ENCODE results near the gene RPTOR.
A peak's percentile ranks its signal among the peaks of the same experiment; 100 is the strongest.

Gene RPTOR

GRCh38 chr17:80892019-80892855, 347.6 kb downstream of the RPTOR start:
- peak; percentile 29 for DNase-seq (ENCODE audit: low spot score)

- no peak for DNase-seq (ENCODE audit: low spot score)
Observed at GRCh38 chr17:80892900-80893603, 348.4 kb downstream of the RPTOR start.

DNA sequence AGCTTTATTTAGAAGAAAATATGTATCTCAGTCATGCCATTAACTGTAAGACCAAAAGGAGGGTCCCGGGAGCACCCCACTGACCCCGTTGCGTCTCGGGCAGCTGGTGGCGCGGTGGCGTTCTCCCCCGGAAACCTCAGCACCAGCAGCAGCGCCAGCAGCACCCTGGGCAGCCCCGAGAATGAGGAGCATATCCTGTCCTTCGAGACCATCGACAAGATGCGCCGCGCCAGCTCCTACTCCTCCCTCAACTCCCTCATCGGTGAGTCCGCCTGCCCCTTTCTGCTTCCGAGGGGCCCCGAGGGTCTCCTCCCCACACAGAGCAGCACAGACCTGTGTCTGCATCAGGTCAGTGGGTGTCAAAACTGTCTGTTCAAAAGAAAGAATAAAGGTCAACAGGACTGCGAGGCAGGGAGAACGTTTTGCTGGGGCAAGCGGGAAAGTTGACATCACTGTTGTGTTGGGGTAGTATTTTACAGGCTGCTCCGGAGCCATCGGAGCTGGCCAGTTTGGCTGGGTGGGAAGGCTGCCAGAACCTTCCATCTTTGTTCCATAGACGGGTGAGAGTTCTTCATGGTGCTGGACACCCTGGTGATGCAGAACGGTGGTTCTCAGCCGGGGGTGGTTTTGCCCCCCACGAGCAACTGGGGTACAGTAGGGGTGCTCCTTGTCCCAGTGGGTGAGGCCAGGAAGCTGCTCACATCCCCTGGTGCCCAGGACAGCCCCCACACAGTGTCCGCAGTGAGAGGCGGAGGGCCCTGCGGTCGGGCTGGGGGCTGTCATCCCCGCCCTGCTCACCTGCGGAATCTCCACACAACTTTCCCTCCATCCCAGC, 349.2 kb downstream of the RPTOR start:
- DNase-seq (ENCODE audit: low spot score): no peak

DNA sequence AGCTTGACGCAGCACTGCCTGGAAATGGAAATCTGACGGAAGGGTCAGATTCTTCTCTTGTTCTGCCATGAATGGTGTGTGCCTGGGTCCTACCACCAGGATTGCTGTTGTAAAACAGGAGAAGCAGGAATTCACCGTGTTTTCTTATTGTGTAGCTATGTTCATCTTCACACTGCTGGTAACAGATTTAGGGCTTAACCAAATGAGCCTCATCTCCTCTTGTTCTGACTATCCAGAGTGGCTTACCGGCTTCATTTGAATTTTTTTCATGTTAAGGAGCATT, 349.7 kb downstream of the RPTOR start:
- no peak for DNase-seq (ENCODE audit: low spot score)

DNA sequence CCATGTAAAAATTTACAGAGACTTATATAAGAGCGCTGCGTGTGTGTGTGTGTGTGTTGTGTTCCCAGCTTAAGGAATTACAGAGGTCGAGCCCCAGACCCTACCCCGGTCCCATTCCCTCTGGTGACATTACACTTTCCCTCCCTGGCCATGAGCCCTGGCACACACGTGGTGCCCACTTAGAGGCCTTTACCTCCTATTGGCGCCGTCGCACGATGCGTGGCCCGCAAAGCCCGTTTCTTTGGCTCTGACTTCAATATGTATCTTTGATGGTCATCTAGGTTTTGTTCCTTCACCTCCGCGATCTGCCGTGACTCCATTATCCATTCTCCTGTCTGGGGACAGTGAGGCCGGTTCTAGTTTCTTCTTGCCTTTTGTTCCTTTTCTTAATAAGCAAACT, 350.1 kb downstream of the RPTOR start:
- no peak for DNase-seq (ENCODE audit: low spot score)

- DNase-seq (ENCODE audit: low spot score): no peak
Observed at GRCh38 chr17:80895366-80895765, 350.7 kb downstream of the RPTOR start.

- DNase-seq (ENCODE audit: low spot score): no peak
Observed at GRCh38 chr17:80898716-80899115, 354.1 kb downstream of the RPTOR start.

- no peak for DNase-seq (ENCODE audit: low spot score)
Observed at GRCh38 chr17:80899402-80900268, 355.0 kb downstream of the RPTOR start.

DNA sequence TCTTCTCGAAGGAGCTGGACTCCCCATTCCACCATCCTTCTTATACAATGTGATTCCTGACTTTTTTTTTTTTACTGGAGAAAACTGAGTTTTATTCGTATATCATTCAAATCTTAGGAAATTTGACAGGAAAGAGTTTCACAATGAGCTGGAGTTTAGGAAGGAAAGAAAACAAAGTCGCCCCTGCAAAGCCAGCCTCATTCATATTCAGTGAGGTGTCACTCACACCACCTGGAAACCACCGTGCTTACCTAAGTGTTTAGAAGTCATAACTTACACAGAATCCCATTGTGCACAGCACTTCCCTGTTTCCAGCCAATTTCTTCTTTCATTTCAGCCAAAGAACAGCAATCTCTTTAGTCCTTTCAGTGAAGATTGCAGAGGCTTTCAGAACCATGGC, 356.7 kb downstream of the RPTOR start:
- DNase-seq (ENCODE audit: low spot score): no peak

- no peak for DNase-seq (ENCODE audit: low spot score)
Observed at GRCh38 chr17:80902197-80902962, 357.7 kb downstream of the RPTOR start.

DNA sequence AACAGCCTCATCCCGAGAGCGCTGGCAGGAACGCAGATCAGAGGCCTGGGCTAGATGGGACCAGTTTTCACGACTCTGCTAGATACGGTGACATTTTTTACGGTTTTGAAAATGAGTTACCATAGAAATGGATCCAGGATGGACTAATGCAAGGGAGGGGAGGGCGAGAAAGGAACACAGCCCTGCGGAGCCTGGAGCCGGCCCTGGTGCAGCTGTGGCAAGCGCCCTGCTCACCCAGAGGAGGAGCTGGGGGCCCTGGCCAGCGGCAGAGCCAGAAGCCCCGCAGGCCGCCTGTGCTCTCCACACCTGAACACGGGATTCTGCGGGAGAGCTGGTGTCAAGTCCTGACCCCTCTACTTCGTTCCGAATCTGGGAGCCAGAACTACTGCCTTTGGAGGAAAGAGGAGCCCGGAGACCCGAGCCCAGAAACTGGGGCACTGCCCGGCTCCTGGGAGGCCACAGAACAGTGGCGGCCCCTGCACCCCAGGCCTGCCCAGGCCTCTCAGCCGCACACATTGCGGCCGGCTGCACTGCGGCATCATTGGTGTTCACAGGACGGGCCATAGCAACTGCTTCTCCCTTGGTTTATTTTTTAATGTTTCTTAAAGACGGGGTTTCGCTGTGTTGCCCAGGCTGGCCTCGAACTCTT, 358.4 kb downstream of the RPTOR start:
- no peak for DNase-seq (ENCODE audit: low spot score)

GRCh38 chr17:80904036-80904753, 359.6 kb downstream of the RPTOR start:
- no peak for DNase-seq (ENCODE audit: low spot score)

DNA sequence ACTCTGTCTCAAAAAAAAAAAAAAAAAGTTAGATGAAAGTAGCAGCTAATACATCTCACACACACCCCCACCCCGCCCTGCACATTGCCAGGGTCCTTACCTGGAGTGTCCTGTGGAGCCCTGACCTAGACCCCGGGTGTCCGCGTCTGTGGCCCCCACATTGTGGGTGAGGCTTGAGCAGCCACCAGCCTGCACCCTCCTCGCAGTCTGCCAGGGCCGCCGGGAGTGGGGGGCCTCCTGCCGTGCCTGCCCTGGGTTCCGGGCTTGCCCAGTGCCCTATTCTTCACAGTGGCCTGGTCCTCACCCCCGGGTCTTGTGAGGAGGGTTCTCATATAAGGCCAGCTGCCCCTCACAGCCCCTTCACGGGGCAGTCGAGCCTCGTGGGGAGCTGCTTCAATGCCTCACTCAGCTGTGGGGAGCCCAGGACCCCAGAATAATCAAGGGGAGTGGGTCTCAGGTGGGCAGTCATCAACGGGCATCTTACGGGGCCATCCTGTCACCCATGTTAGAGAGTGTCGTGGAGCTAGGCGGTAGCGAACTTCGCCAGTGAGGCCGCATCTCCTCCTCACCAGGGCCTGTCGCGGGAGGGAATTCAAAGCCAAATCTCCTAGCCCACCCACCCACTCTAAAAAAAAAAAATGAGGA, 361.1 kb downstream of the RPTOR start:
- no peak for DNase-seq (ENCODE audit: low spot score)

DNA sequence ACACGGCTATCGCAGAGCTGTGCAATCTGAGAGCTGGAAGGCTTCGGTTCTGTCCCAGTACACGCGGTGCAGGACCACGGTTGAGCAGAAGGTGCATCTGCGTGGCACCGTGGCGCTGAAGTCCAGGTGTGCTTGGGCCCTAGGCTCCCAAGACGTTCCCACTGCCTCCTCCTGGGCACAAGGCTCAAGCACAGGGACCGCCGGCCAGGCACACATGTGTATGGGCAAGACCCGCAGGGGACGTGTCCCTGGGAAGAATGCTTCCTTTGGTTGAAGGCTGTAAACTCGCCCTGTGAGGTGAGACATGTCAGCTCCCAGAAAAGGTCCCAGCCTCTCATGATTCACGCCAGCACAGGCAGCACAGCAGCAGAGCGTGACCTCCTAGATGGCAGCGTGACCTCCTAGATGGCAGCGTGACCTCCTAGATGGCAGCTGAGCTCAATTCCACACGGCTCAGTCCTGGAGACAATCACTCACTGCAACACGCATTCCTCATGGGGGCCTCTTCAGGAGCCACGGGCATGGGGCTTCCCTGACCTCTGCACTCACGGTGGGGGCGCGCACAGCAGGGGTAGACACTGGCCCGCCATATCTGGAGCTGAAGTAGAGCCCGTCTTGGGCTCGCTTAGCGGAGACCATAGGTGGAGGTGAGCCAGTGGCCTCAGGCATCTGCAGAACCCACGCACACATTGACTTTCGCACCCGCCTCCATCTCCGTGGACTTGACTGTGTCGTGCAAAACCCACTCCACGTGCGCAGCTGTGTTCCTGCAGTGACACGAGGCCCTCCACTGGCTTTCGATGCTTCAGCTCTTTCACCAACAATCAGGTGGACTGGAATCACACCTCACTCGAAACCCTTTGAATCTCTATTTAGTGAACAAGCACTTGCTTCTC, 362.0 kb downstream of the RPTOR start:
- no peak for DNase-seq (ENCODE audit: low spot score)

DNA sequence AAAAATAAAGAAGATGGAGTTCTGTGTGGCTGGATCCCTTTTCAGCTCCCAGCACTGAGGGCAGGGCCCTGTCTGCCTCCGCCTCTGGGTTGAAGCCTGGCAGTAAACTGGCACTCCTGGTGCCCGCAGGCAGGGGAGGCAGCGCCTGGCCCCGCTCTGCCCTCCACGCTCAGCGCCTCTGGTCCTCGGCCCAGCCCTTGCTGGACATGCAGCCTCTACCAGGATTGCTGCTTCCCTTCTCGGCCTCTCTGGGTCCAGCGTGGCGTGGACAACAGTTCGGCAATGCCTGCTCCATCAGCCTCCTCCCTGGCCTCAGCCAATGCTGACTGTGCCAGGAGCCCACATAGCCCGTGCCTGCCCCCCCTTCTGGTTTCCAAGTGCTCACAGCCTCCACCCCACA, 362.6 kb downstream of the RPTOR start:
- DNase-seq (ENCODE audit: low spot score): no peak

DNA sequence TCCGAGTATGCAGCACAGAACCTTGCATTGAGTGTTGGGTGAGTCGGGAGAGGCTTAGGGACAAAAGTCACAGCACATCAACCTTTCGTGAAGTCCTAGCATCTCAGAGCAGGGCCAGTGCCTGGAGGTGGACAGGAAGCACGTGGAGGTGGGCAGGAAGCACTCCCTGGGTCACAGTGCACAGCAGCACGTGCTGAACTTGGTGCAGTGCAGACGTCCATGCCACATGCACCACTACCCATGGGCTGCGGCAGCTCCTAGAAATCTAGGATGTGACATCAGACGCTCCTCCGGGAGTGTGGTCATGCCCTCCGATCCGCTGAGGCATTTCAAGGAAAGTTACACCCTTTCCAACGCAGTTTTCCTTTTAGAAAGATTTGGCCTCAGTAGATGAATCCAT, 363.6 kb downstream of the RPTOR start:
- no peak for DNase-seq (ENCODE audit: low spot score)

DNA sequence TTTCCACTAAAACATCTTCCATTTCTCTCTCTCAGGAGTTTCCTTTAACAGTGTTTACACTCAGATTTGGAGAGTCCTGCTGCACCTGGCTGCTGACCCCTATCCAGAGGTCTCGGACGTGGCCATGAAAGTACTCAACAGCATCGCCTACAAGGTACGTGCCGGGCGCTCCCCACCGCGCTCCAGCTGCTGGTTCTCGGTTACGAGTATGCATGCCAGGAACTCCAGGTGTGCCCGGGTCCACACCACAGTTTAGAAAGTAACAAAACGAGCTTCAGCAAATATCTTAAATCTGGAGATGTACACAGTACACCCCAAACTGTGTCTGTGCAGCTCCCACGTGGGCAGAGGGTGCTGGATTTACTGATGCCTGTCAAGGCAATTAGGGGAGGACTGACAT, 364.1 kb downstream of the RPTOR start:
- DNase-seq (ENCODE audit: low spot score): no peak

- DNase-seq (ENCODE audit: low spot score): no peak
Observed at GRCh38 chr17:80909635-80910034, 365.0 kb downstream of the RPTOR start.
